GM23248 (cell line): ENCODE results near the gene PPP2R3B. TPM values are rescaled to one million over a fixed set of nuclear protein-coding genes. Genes with fewer than 3 reads are reported as not detected.

Source experiments
- DNase-seq: peaks from one replicate; pipeline ENCODE4 v3.0.0-alpha.2; 2015
- H2AFZ ChIP-seq: fragments of 200-600 bp; sonication (generic); 2 replicates; pipeline ENCODE4 v1.6.1; 2016; ENCODE audit warnings: antibody characterized with exemption
- H3F3A ChIP-seq: fragments of 200-600 bp; sonication (generic); 2 replicates; pipeline ENCODE4 v1.6.1; 2016; ENCODE audit warnings: mild to moderate bottlenecking, antibody characterized with exemption, mixed run types; ENCODE audit not compliant: insufficient read depth
- H3K27ac ChIP-seq: fragments of 200-600 bp; sonication (generic); 2 replicates; pipeline ENCODE4 v1.5.1; 2016; ENCODE audit warnings: mild to moderate bottlenecking
- H3K27me3 ChIP-seq: fragments of 200-600 bp; sonication (generic); replicated peaks from 2 replicates; pipeline ENCODE4 v1.6.1; 2016; ENCODE audit warnings: mild to moderate bottlenecking; ENCODE audit not compliant: insufficient read depth
- H3K36me3 ChIP-seq: fragments of 200-600 bp; sonication (generic); 2 replicates; pipeline ENCODE4 v1.6.1; 2016; ENCODE audit warnings: low read depth, mild to moderate bottlenecking
- H3K4me1 ChIP-seq: fragments of 200-600 bp; sonication (generic); 2 replicates; pipeline ENCODE4 v1.6.1; 2016; ENCODE audit warnings: mild to moderate bottlenecking; ENCODE audit not compliant: insufficient read depth
- H3K4me2 ChIP-seq: fragments of 200-600 bp; sonication (generic); one replicate; pipeline ENCODE4 v1.6.1; 2016; ENCODE audit warnings: mild to moderate bottlenecking; ENCODE audit not compliant: unreplicated experiment
- H3K4me3 ChIP-seq: fragments of 200-600 bp; sonication (generic); 2 replicates; pipeline ENCODE4 v1.5.1; 2016; ENCODE audit warnings: mild to moderate bottlenecking
- H3K79me2 ChIP-seq: fragments of 200-600 bp; sonication (generic); 2 replicates; pipeline ENCODE4 v1.6.1; 2016; ENCODE audit warnings: mild to moderate bottlenecking; ENCODE audit not compliant: insufficient read depth
- H3K9ac ChIP-seq: fragments of 200-600 bp; sonication (generic); 2 replicates; pipeline ENCODE4 v1.6.1; 2016; ENCODE audit warnings: mild to moderate bottlenecking
- H3K9me2 ChIP-seq: fragments of 200-600 bp; sonication (generic); 2 replicates; pipeline ENCODE4 v1.6.1; 2016; ENCODE audit warnings: mixed run types, mild to moderate bottlenecking, moderate library complexity; ENCODE audit not compliant: insufficient read depth
- H3K9me3 ChIP-seq: fragments of 200-600 bp; sonication (generic); one replicate; pipeline ENCODE4 v1.6.1; 2017; ENCODE audit warnings: low read depth
- H4K20me1 ChIP-seq: fragments of 200-600 bp; sonication (generic); 2 replicates; pipeline ENCODE4 v1.6.0; 2016; ENCODE audit not compliant: insufficient read depth
- EZH2 ChIP-seq: fragments of 200-600 bp; sonication (generic); IDR thresholded peaks from 2 replicates; pipeline ENCODE4 v1.6.1; 2018; ENCODE audit warnings: antibody characterized with exemption, mild to moderate bottlenecking; ENCODE audit not compliant: insufficient read depth, poor library complexity, severe bottlenecking
- EZH2phosphoT487 ChIP-seq: fragments of 200-600 bp; sonication (generic); IDR thresholded peaks from 2 replicates; pipeline ENCODE4 v1.6.1; 2018; ENCODE audit warnings: antibody characterized with exemption, moderate library complexity, mild to moderate bottlenecking, low read depth; ENCODE audit not compliant: insufficient read depth
- WGBS, 2 experiments: methylation state at CpG; one replicate each; pipeline ENCODE4 v1.1.6; 2015 to 2017; ENCODE audit warnings: low lambda C conversion rate in 2 of 2, low coverage in 1 of 2; ENCODE audit errors: missing lambda C conversion rate in 2 of 2; 5-methylcytosine and 5-hydroxymethylcytosine counted together
- in situ Hi-C: fragments of 300-500 bp; cut with MboI; formaldehyde crosslinking; loops from 2 replicates; pipeline ENCODE4 v1.15.0; 2020
- polyA plus RNA-seq: library from polyadenylated mRNA; unstranded; fragments of >200 nt; fragmentation: Nextera tagmentation; extraction: Ambion mirVana; gene quantifications from 2 replicates; pipeline ENCODE4 v1.2.1, GENCODE V29; 2016
- total RNA-seq: library from RNA; depleted of rRNA; stranded (reverse); fragments of >200 nt; shearing (Covaris generic); gene quantifications from 2 replicates; pipeline ENCODE4 v1.2.3, GENCODE V29; 2014

PPP2R3B gene
- total and polyA plus RNA-seq, 2 experiments from 2014 or later = 7.4 to 16.6 TPM

DNA sequence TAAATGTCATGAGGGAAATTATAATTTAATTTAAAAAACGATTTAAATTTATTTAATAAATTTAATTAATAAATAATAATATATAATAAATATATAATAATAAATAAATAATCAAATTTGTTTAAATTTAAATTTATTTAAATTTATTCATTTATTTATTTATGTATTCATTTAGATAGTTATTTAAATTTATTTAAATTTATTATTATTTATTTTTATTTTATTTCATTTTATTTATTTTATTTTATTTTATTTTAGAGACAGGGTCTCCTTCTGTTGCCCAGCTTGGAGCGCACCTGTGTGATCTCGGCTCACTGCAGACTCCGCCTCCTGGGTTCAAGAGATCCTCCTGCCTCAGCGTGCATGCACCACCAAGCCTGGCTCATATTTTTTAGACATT, 18.4 kb upstream of the PPP2R3B start:
- in situ Hi-C loops = no loop called here
- no peaks in the 10 kb centered on the region for H3K27me3 ChIP-seq
- TF ChIP-seq EZH2 (no peak), EZH2phosphoT487 (no peak)
- H3K27ac ChIP-seq = no peak overlapping the region
- no peaks in the 10 kb centered on the region for H3F3A ChIP-seq
- no peaks in the 10 kb centered on the region for H3K79me2 ChIP-seq
- no peak overlapping the region for H3K9ac ChIP-seq
- no peak overlapping the region for H2AFZ ChIP-seq
- H3K9me3 ChIP-seq = no peaks in the 10 kb centered on the region
- H3K4me1 ChIP-seq = no peaks in the 10 kb centered on the region
- 70 to 85% methylated on average over 5 of the region's 5 CpGs for whole genome bisulfite sequencing, 2 experiments
- H4K20me1 ChIP-seq = no peaks in the 10 kb centered on the region
- no peaks in the 10 kb centered on the region for H3K36me3 ChIP-seq
- no peak overlapping the region for H3K4me3 ChIP-seq
- H3K4me2 ChIP-seq = no peak overlapping the region
- no peaks in the 10 kb centered on the region for H3K9me2 ChIP-seq
- DNase-seq = no peak

DNA sequence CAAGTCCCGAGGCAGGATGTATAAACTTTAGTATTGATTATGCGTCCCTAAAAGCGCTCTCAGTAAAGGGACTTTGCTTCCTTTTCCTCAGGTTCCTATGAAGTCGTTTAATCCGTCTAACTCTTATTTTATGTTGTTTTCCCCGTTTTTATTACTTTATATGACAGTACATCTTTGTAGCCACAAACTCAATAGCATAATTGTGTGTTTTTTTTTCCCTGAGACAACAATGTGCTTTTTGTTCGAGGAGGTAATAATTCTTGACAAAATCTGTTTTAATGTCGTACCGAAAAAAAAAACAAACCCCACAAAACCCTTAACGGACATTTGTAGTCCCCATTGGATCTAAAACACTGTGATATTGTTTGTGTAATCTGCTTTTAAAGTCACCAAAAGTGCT, 17.9 kb upstream of the PPP2R3B start:
- DNase-seq = no peak
- H3K36me3 ChIP-seq = no peaks in the 10 kb centered on the region
- H3K9me3 ChIP-seq = no peaks in the 10 kb centered on the region
- H3K9ac ChIP-seq = no peak overlapping the region
- H3K4me3 ChIP-seq = no peak overlapping the region
- in situ Hi-C loops = no loop called here
- 76 to 81% methylated on average over 10 of the region's 10 CpGs for WGBS, 2 experiments
- H3F3A ChIP-seq = no peaks in the 10 kb centered on the region
- no peak overlapping the region for H3K4me2 ChIP-seq
- TF ChIP-seq EZH2phosphoT487 (no peak), EZH2 (no peak)
- no peaks in the 10 kb centered on the region for H4K20me1 ChIP-seq
- no peaks in the 10 kb centered on the region for H3K79me2 ChIP-seq
- H3K4me1 ChIP-seq = no peaks in the 10 kb centered on the region
- H3K27ac ChIP-seq = no peak overlapping the region
- H2AFZ ChIP-seq = no peak overlapping the region
- no peaks in the 10 kb centered on the region for H3K27me3 ChIP-seq
- no peaks in the 10 kb centered on the region for H3K9me2 ChIP-seq

DNA sequence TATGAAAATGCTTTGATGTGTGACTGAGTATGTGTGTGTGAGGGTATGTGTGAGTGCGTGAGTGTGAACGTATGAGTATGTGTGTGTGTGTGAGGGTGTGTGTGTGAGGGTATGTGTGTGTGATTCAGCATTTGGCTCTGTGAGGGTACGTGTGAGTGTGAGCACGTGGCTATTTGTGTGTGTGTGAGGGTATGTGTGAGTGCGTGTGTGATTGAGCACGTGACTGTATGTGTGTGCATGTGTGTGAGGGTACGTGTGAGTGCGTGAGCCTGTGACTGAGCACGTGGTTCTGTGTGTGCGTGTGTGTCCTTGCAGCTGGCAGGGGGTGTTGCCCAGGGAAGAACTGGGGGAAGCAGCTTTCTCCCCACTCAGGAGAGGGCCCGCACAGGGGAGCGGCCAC, 16.1 kb upstream of the PPP2R3B start:
- Histone ChIP-seq H3K79me2 (no peaks in the 10 kb centered on the region), H3K4me3 (no peak overlapping the region), H3K4me2 (no peak overlapping the region), H3K9me2 (no peaks in the 10 kb centered on the region), H3K4me1 (no peaks in the 10 kb centered on the region), H3F3A (no peaks in the 10 kb centered on the region), H4K20me1 (no peaks in the 10 kb centered on the region), H3K27ac (no peak overlapping the region), H3K27me3 (no peaks in the 10 kb centered on the region), H3K36me3 (no peaks in the 10 kb centered on the region), H3K9me3 (no peaks in the 10 kb centered on the region), H3K9ac (no peak overlapping the region), H2AFZ (no peak overlapping the region)
- DNase-seq = no peak
- in situ Hi-C loops = no loop called here
- no peak for TF ChIP-seq EZH2
- no peak for TF ChIP-seq EZH2phosphoT487
- 60 to 74% methylated on average over 8 to 12 of the region's 12 CpGs for WGBS, 2 experiments

DNA sequence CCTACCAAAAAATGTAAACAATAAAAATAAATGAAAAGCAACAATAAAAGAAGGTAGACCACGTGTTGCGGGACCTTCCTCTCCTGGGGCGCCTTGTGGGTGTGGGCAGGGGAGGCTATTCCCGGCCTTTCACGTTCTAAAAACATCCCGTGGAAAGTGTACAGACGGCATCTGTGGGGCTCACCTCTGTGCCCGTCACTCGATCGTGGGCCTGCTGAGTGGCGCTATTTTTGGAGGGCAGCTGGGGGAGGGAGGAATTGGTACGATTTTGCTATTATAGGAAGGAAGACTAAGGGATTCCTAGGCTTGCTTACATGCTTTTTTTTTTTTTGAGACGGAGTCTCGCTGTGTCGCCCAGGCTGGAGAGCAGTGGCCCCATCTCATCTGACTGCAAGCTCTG, 13.6 kb upstream of the PPP2R3B start:
- TF ChIP-seq EZH2phosphoT487 (no peak), EZH2 (no peak)
- H2AFZ ChIP-seq = no peak overlapping the region
- no peaks in the 10 kb centered on the region for H3K4me1 ChIP-seq
- no peak overlapping the region for H3K27ac ChIP-seq
- 78 to 85% methylated on average over 15 of the region's 15 CpGs for WGBS, 2 experiments
- H3K27me3 ChIP-seq = no peaks in the 10 kb centered on the region
- H3K9me2 ChIP-seq = no peaks in the 10 kb centered on the region
- no peaks in the 10 kb centered on the region for H3K9me3 ChIP-seq
- DNase-seq = no peak
- in situ Hi-C loops = no loop called here
- no peak overlapping the region for H3K4me3 ChIP-seq
- H3K79me2 ChIP-seq = no peaks in the 10 kb centered on the region
- H3K4me2 ChIP-seq = no peak overlapping the region
- no peaks in the 10 kb centered on the region for H3F3A ChIP-seq
- H3K36me3 ChIP-seq = no peaks in the 10 kb centered on the region
- H3K9ac ChIP-seq = no peak overlapping the region
- H4K20me1 ChIP-seq = no peaks in the 10 kb centered on the region

DNA sequence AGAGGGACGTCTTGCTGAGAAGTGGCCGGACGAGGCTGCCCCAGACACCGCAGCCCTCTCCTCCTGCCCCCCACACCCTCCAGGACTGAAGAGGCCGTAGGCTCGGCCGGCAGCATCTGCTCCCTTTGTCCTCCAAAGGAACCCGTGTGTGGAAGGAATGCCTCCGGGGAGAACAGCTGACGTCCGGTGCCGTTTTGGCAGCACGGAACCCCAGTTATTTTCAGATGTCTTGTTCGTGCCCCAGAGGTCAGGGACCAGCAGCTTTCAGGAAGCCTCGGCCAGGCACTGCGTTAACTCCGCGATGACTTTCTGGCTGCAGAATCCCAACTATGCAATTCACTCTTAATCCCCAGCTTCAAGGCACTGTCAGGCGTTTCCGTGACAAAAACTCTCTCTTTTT, 10.9 kb upstream of the PPP2R3B start:
- DNase-seq = no peak
- H3K79me2 ChIP-seq = no peaks in the 10 kb centered on the region
- in situ Hi-C loops = no loop called here
- no peak overlapping the region for H3K9ac ChIP-seq
- H2AFZ ChIP-seq = no peak overlapping the region
- H3K27me3 ChIP-seq = no peaks in the 10 kb centered on the region
- no peaks in the 10 kb centered on the region for H3K9me2 ChIP-seq
- no peak overlapping the region for H3K27ac ChIP-seq
- no peak overlapping the region for H3K4me3 ChIP-seq
- 24 to 28% methylated on average over 20 of the region's 20 CpGs for WGBS, 2 experiments
- H3K4me2 ChIP-seq = no peak overlapping the region
- H3F3A ChIP-seq = no peaks in the 10 kb centered on the region
- H3K9me3 ChIP-seq = no peaks in the 10 kb centered on the region
- TF ChIP-seq EZH2 (no peak), EZH2phosphoT487 (no peak)
- no peaks in the 10 kb centered on the region for H3K4me1 ChIP-seq
- no peaks in the 10 kb centered on the region for H3K36me3 ChIP-seq
- no peaks in the 10 kb centered on the region for H4K20me1 ChIP-seq
